IMR-90 (cell line): ENCODE measurements around the gene RASIP1. TPM values are rescaled to one million over a fixed set of nuclear protein-coding genes. Genes with fewer than 3 reads are reported as not detected.

Source experiments
- ATAC-seq: fragments of 200-7000 bp; cut with Tn5 transposase; 2 replicates; pipeline ENCODE4 v1.9.1; 2020; ENCODE audit warnings: low read depth, mild to moderate bottlenecking, moderate library complexity
- BruUV-seq: library from RNA; stranded (reverse); fragments of 400-500 nt; replicated peaks from 2 replicates; lab custom pipeline; 2021; lab: Mats Ljungman, UMichigan
- CTCF ChIA-PET: fragments of 300-600 bp; formaldehyde crosslinking; extraction: SDS; loops from one replicate; lab custom pipeline; 2021; ENCODE audit warnings: antibody characterized with exemption; lab: Yijun Ruan, JAX
- POLR2A ChIA-PET: fragments of 300-600 bp; sonication (Branson Sonifier 250); formaldehyde crosslinking; loops from one replicate; lab custom pipeline; 2022; ENCODE audit warnings: antibody characterized with exemption; ENCODE audit not compliant: unreplicated experiment; lab: Charles Lee
- DNase-seq: peaks from one replicate; pipeline ENCODE4 v3.0.0; 2013
- H2AFZ ChIP-seq: replicated peaks from 2 replicates; pipeline ENCODE3; 2013; ENCODE audit warnings: low read length, mild to moderate bottlenecking; ENCODE audit not compliant: poor library complexity
- H2AK5ac ChIP-seq: 2 replicates; pipeline ENCODE4 v1.6.1; 2013; ENCODE audit warnings: low read depth, low read length, inconsistent platforms
- H2AK9ac ChIP-seq: replicated peaks from 2 replicates; pipeline ENCODE3; 2013; ENCODE audit warnings: mild to moderate bottlenecking, low read depth, low read length, moderate library complexity; ENCODE audit not compliant: poor library complexity
- H2BK120ac ChIP-seq: 2 replicates; pipeline ENCODE4 v1.6.1; 2013; ENCODE audit warnings: low read depth, low read length, inconsistent platforms
- H2BK15ac ChIP-seq: 3 replicates; pipeline ENCODE4 v1.6.1; 2013; ENCODE audit warnings: low read depth, low read length, inconsistent platforms
- H2BK20ac ChIP-seq: 2 replicates; pipeline ENCODE4 v1.6.1; 2013; ENCODE audit warnings: low read depth, mild to moderate bottlenecking, inconsistent platforms, low read length, moderate library complexity
- H2BK5ac ChIP-seq: 2 replicates; pipeline ENCODE4 v1.6.1; 2013; ENCODE audit warnings: mild to moderate bottlenecking, low read depth, low read length, inconsistent platforms; ENCODE audit not compliant: poor library complexity, severe bottlenecking
- H3K14ac ChIP-seq: replicated peaks from 2 replicates; pipeline ENCODE4 v1.6.1; 2013; ENCODE audit warnings: low read depth, low read length, inconsistent platforms
- H3K18ac ChIP-seq: 2 replicates; pipeline ENCODE4 v1.6.1; 2013; ENCODE audit warnings: low read depth, low read length, control low read depth
- H3K23ac ChIP-seq: 2 replicates; pipeline ENCODE4 v1.6.1; 2013; ENCODE audit warnings: low read depth, low read length, inconsistent platforms
- H3K27ac ChIP-seq: 2 replicates; pipeline ENCODE4 v1.5.1; 2013; ENCODE audit warnings: mild to moderate bottlenecking, control low read depth, low read length; ENCODE audit not compliant: insufficient read depth
- H3K27me3 ChIP-seq: 2 replicates; pipeline ENCODE4 v1.6.1; 2013; ENCODE audit warnings: low read length; ENCODE audit not compliant: control insufficient read depth, insufficient read depth
- H3K36me3 ChIP-seq: 2 replicates; pipeline ENCODE4 v1.6.1; 2013; ENCODE audit warnings: low read length, mixed read lengths; ENCODE audit not compliant: control insufficient read depth, insufficient read depth
- H3K4ac ChIP-seq: 2 replicates; pipeline ENCODE4 v1.6.1; 2013; ENCODE audit warnings: low read depth, low read length, inconsistent platforms
- H3K4me1 ChIP-seq: 2 replicates; pipeline ENCODE4 v1.6.1; 2013; ENCODE audit warnings: low read length, mixed read lengths; ENCODE audit not compliant: control insufficient read depth, insufficient read depth
- H3K4me2 ChIP-seq: 2 replicates; pipeline ENCODE4 v1.6.1; 2013; ENCODE audit warnings: low read depth, mild to moderate bottlenecking, control low read depth, low read length, moderate library complexity
- H3K4me3 ChIP-seq: 2 replicates; pipeline ENCODE4 v1.5.1; 2013; ENCODE audit warnings: low read depth, mild to moderate bottlenecking, control low read depth, low read length, moderate library complexity; ENCODE audit not compliant: insufficient read depth
- H3K56ac ChIP-seq: 2 replicates; pipeline ENCODE4 v1.6.1; 2013; ENCODE audit warnings: low read length, inconsistent platforms; ENCODE audit not compliant: insufficient read depth; ENCODE audit errors: extremely low read depth
- H3K79me1 ChIP-seq, 2 experiments: 2 replicates each; pipeline ENCODE4 v1.6.1; 2013; ENCODE audit warnings: low read length in 2 of 2, inconsistent platforms in 1 of 2, low read depth in 1 of 2
- H3K9ac ChIP-seq: 2 replicates; pipeline ENCODE4 v1.6.1; 2013; ENCODE audit warnings: low read depth, low read length, control low read depth
- H3K9me1 ChIP-seq: 2 replicates; pipeline ENCODE4 v1.6.1; 2013; ENCODE audit warnings: low read length, inconsistent platforms; ENCODE audit not compliant: insufficient read depth
- H3K9me3 ChIP-seq: 2 replicates; pipeline ENCODE4 v1.6.1; 2013; ENCODE audit warnings: low read length; ENCODE audit not compliant: control insufficient read depth, insufficient read depth
- H4K20me1 ChIP-seq: 2 replicates; pipeline ENCODE4 v1.6.1; 2013; ENCODE audit warnings: low read length, inconsistent platforms; ENCODE audit not compliant: insufficient read depth
- H4K5ac ChIP-seq: 2 replicates; pipeline ENCODE4 v1.6.1; 2013; ENCODE audit warnings: mild to moderate bottlenecking, low read depth, low read length, control low read depth
- H4K8ac ChIP-seq, 2 experiments: 2 replicates each; pipeline ENCODE4 v1.6.1; 2013; ENCODE audit warnings: low read depth in 2 of 2, low read length in 2 of 2, control low read depth in 1 of 2, inconsistent platforms in 1 of 2
- H4K91ac ChIP-seq: 2 replicates; pipeline ENCODE4 v1.6.1; 2013; ENCODE audit warnings: low read depth, low read length, inconsistent platforms; ENCODE audit not compliant: insufficient read depth
- BHLHE40 ChIP-seq: fragments of 150-350 bp; IDR thresholded peaks from 2 replicates; pipeline ENCODE4 v1.6.1; 2016; ENCODE audit warnings: mild to moderate bottlenecking, low read depth, low read length
- CEBPB ChIP-seq: IDR thresholded peaks from 2 replicates; pipeline ENCODE4 v1.6.1; 2012; ENCODE audit warnings: low read depth, low read length, improper control_type of control experiment
- CTCF ChIP-seq: conservative IDR thresholded peaks from 2 replicates; pipeline ENCODE4 v1.5.1; 2012; ENCODE audit warnings: mild to moderate bottlenecking, low read depth, low read length, improper control_type of control experiment
- ELK1 ChIP-seq: fragments of 150-350 bp; IDR thresholded peaks from 2 replicates; pipeline ENCODE4 v1.6.1; 2016; ENCODE audit warnings: low read depth, mild to moderate bottlenecking, low read length, moderate library complexity, borderline replicate concordance
- FOS ChIP-seq: fragments of 150-350 bp; IDR thresholded peaks from 2 replicates; pipeline ENCODE4 v1.6.1; 2016; ENCODE audit warnings: low read depth, low read length
- MAFK ChIP-seq: IDR thresholded peaks from 2 replicates; pipeline ENCODE4 v1.6.1; 2012; ENCODE audit warnings: low read depth, low read length, improper control_type of control experiment
- MXI1 ChIP-seq: IDR thresholded peaks from 2 replicates; pipeline ENCODE4 v1.6.1; 2012; ENCODE audit warnings: low read depth, mild to moderate bottlenecking, low read length, moderate library complexity, borderline replicate concordance
- NFE2L2 ChIP-seq: fragments of 150-350 bp; IDR thresholded peaks from 2 replicates; pipeline ENCODE4 v1.6.1; 2016; ENCODE audit warnings: low read depth, mild to moderate bottlenecking, low read length
- RCOR1 ChIP-seq: IDR thresholded peaks from 2 replicates; pipeline ENCODE4 v1.6.1; 2012; ENCODE audit warnings: mild to moderate bottlenecking, low read length, improper control_type of control experiment; ENCODE audit not compliant: insufficient replicate concordance
- RFX5 ChIP-seq: IDR thresholded peaks from 2 replicates; pipeline ENCODE4 v1.8.0; 2012; ENCODE audit warnings: low read depth, mild to moderate bottlenecking, low read length, moderate library complexity
- SMC3 ChIP-seq: fragments of 150-350 bp; IDR thresholded peaks from 2 replicates; pipeline ENCODE4 v1.6.1; 2016; ENCODE audit warnings: low read depth, mild to moderate bottlenecking, antibody characterized with exemption, low read length, moderate library complexity
- USF2 ChIP-seq: fragments of 150-350 bp; IDR thresholded peaks from 2 replicates; pipeline ENCODE4 v1.6.1; 2017; ENCODE audit warnings: mild to moderate bottlenecking, antibody characterized with exemption, low read length, low read depth
- WGBS, 2 experiments: methylation state at CpG; one replicate each; pipeline versions ENCODE4 v1.1.5 to v1.1.7; 2013; ENCODE audit warnings: missing lambda C conversion rate in 2 of 2; ENCODE audit not compliant: insufficient read length in 1 of 2; ENCODE audit errors: extremely low coverage in 2 of 2; 5-methylcytosine and 5-hydroxymethylcytosine counted together
- dilution Hi-C: fragments of 300-500 bp; cut with HindIII; formaldehyde crosslinking; loops from one replicate; pipeline ENCODE4 v1.14.3; 2018; ENCODE audit warnings: low sequenced_read_pairs; ENCODE audit not compliant: unreplicated experiment
- in situ Hi-C: fragments of 300-500 bp; cut with MboI; formaldehyde crosslinking; loops from 3 replicates; pipeline ENCODE4 v1.14.3; 2019; ENCODE audit warnings: low sequenced_read_pairs, inconsistent platforms, mixed read lengths
- intact Hi-C: fragments of 100-400 bp; cut with micrococcal nuclease; formaldehyde crosslinking; loops from 2 replicates; pipeline ENCODE4 v1.10.0; 2022
- polyA plus RNA-seq, 3 experiments: library from polyadenylated mRNA; depleted of rRNA; stranded (reverse); fragments of >200 nt; gene quantifications; 2 replicates each; pipeline ENCODE4 v1.2.3, GENCODE V29; 2012; ENCODE audit warnings: low replicate concordance in 1 of 3
- total RNA-seq: library from RNA; depleted of rRNA; stranded (reverse); fragments of >200 nt; gene quantifications from 2 replicates; pipeline ENCODE4 v1.2.3, GENCODE V29; 2012

RASIP1 gene
- total and polyA plus RNA-seq, 2 of the 4 experiments (the other 2 are of a cell fraction), result 0.18 to 0.51 TPM

GRCh38 chr19:48780631-48781391 is 40.4 kb upstream of the RASIP1 start:
- H2BK20ac ChIP-seq, result no peak overlapping the region; the same call in 1 of the 2 replicates
- WGBS, 2 experiments, result 62% methylated on average over 3 of the region's 14 CpGs; no CpG with 5 or more reads in 1 of the 2 experiments
- peak overlapping the region; percentile 40; the same call in 1 of the 2 replicates for H4K91ac ChIP-seq
- H3K56ac ChIP-seq, result no peak overlapping the region
- H2AK9ac ChIP-seq, result no peak overlapping the region
- no peak overlapping the region for H3K9ac ChIP-seq
- peak overlapping the region in 1 of 2 experiments; percentile 52; a peak in 1 of 4 replicates for H4K8ac ChIP-seq
- no peaks in the 10 kb centered on the region for H3K9me3 ChIP-seq
- BruUV-seq, result no TSS peak
- ChIA-PET POLR2A (no interaction called here), CTCF (no interaction called here)
- no peak overlapping the region for H3K4me2 ChIP-seq
- in situ Hi-C loops, result no loop called here
- H3K14ac ChIP-seq, result no peak overlapping the region; the same call in 1 of the 2 replicates
- H3K79me1 ChIP-seq, result no peaks in the 10 kb centered on the region
- H2BK15ac ChIP-seq, result peak overlapping the region; percentile 23; the same call in 1 of the 3 replicates
- DNase-seq (peak; percentile 58), ATAC-seq (peak; percentile 55)
- no peak overlapping the region; the same call in 1 of the 2 replicates for H3K18ac ChIP-seq
- H2BK120ac ChIP-seq, result peak overlapping the region; percentile 17; the same call in 1 of the 2 replicates
- TF ChIP-seq BHLHE40, result peak; percentile 86
- TF ChIP-seq USF2, result peak; percentile 87
- TF ChIP-seq MAFK, result 0 out of 2 replicates have a peak, but pooled peaks have one; percentile 4
- no peak for TF ChIP-seq MXI1
- TF ChIP-seq ELK1, result no peak
- no peak for TF ChIP-seq RCOR1
- no peak for TF ChIP-seq SMC3
- no peak for TF ChIP-seq RFX5
- no peak for TF ChIP-seq CEBPB
- peak; percentile 45; the same call in 1 of the 2 replicates for TF ChIP-seq FOS
- no peak for TF ChIP-seq CTCF
- TF ChIP-seq NFE2L2, result no peak
- no peak overlapping the region for H2BK5ac ChIP-seq
- no peaks in the 10 kb centered on the region for H3K36me3 ChIP-seq
- intact Hi-C loops, result loop anchor here (5.0 to 10.0 kb wide), 2 partner anchors 104 to 444 kb away; no protein-coding TSS in a partner anchor
- peak overlapping the region; percentile 49; the same call in 1 of the 2 replicates for H3K4ac ChIP-seq
- H2AFZ ChIP-seq, result peak overlapping the region; percentile 62
- H3K27ac ChIP-seq, result no peak overlapping the region; the same call in 1 of the 2 replicates
- H3K4me3 ChIP-seq, result no peak overlapping the region
- H4K5ac ChIP-seq, result no peak overlapping the region
- peak overlapping the region; percentile 24 for H2AK5ac ChIP-seq
- H3K27me3 ChIP-seq, result peaks cover 6% of the 10 kb centered on the region
- dilution Hi-C loops, result no loop called here
- peaks cover 5% of the 10 kb centered on the region for H3K4me1 ChIP-seq
- no peaks in the 10 kb centered on the region for H3K9me1 ChIP-seq
- no peak overlapping the region for H3K23ac ChIP-seq
- H4K20me1 ChIP-seq, result no peaks in the 10 kb centered on the region
